Stimulated activated CD4-positive, alpha-beta T cell treated with anti-CD3 and anti-CD28 coated beads, Interleukin-2, amount 100 ng/mL, for 4 hours (primary cell): ENCODE results near the gene WBP11.

Experiments used
- DNase-seq: peaks from one replicate; pipeline ENCODE4 v3.0.0-alpha.2; 2020; ENCODE audit warnings: low read depth

Gene WBP11

DNA sequence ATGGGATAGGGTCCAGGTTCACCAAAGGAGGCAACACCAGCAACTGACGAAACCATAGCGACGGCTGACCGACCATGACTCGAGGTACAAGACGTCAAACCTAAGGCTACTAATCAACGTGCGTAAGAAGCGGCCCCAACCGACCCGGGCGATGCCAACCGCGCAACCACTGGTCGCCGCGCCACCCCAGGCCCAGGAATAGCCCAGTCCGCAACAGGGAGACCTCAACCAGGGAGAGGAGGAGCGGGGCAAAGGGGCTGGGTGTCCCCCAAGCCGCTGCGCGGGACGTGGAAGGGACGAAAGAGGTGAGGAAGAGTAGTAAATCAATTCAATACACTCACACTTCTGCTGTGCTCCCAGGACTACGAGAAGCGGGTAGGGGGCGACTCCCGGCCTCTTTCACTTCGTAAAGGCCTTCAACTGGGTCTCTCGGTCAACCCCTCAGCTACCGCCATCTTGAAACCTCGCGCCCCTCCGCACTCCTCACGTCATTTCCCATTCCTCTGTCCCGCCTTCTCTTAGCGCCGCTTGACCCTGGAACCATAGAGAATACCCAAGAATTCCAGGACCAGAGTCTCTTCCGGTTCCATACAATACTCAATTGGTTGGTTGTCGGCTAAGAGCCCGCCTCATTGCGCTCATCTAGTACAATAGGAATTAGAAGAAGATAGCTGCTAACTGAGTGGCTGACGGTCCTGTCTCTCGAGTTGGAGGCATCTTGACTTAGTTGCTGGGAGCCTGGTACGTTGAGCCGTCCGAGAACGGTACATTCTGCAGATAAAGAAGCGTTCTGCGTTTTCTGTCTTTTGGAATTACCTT lies at the start of gene WBP11, which contains the start of gene C12orf60:
WBP11 (minus strand) TSS at position 468 of the 819 bp plus-strand sequence. CDS start 2,095 bp downstream, outside the sequence.
C12orf60 (plus strand) TSS at position 660 of the 819 bp plus-strand sequence. CDS start 19,266 bp downstream, outside the sequence.
- DNase-seq = peak; percentile 83

DNA sequence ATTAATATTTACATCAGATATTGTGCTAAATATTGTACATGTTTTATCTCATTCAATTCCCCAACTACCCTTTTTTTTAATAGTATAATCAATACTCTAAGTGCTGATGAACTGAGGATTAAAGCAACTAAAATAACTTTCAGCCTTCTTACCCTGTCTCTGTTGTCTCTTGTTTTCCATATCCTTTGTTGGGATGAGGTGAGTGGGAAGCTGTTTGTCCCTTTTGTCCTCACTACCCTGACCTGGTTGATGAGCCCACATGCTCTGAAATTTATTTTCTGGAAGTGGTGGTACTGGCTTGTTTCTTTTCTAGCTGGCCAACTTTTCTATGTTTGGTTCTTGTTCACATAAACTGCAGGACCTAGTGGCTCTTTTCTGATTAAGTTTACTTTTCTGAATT lies 49.6 kb upstream of the WBP11 start:
- DNase-seq = no peak

DNA sequence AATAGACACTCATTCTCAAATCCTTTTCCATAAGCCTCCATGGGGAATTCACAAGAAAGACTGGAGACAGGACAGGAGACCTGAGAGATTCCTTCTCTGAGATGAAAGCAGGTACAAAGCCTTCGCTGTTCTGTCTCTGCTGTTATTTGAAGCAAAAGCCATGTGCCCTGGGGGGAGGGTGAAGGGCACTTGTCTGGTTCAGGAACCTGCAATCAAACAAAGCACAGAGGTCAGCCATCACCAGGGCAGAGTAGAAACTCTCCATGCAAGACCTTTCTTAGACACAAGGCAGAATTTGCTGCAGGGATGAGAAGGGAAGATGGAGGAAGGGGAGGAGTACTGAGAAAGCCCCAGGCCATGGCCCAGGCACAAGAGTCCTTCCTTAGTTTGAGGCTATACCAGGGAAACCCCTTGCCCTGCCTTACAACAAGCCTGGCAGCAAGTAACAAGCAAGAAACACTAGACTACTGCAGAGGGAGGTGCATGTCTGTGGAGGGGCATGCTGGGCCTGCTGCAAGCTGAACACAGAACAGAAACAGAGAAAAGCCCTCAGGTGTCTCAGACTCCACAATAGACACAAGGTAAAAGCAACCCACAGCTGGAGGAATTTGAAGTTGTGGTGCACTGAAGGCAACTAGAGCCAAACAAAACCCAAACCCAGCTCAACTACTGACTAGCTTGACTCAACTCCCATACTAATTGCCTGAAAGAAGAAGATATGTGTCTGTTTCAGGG lies 47.8 kb upstream of the WBP11 start:
- no peak for DNase-seq

DNA sequence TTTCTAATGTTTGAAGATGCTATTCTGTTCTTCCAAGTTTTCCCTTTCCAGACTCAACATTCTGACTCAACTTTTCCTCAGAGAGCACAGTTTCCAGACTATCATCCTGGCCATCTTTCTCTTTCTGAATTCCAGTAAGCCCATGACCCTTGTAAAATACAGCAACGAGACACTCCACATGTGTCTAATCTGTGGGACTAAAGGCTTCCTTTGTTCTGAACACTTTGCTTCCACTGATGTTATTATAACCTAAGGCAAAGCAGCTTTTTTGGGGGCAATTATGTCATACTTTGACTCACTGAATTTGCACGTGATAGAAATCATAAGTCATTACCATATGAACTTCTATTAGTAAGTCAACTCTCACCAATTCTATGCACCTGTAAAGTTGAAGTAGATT lies 46.4 kb upstream of the WBP11 start:
- DNase-seq = no peak

DNA sequence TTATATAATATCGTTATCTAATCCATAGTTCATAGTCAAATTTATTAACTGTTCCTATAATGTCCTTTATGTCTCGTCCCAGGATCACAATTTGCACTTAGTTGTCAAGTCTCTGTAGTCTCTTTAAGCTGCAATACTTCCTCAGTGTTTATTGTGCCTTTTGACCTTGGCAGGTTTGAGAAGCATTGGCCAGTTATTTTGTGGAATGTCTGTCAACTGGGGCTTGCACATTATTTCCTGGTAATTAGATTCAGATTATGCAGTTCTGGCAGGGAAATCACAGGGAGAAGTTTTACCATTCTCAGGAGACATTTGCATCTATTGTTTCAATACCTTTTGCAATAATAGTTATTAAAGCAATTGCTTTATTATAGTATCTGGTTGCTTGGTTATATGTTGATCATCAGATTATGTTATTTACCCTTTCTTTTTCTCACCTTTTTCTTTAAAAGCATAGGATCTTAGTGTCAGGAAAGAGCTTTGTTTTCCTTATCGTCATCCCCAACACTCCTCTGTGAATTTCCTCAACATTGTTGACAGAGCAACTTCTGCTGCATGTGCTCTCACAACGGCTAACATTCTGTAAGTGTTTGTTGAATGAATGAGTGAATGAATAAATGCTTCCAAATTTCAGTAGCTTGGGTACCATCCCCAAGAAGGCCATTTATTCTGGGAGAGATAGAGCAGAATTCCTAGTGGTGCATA lies 43.8 kb upstream of the WBP11 start:
- DNase-seq = no peak

DNA sequence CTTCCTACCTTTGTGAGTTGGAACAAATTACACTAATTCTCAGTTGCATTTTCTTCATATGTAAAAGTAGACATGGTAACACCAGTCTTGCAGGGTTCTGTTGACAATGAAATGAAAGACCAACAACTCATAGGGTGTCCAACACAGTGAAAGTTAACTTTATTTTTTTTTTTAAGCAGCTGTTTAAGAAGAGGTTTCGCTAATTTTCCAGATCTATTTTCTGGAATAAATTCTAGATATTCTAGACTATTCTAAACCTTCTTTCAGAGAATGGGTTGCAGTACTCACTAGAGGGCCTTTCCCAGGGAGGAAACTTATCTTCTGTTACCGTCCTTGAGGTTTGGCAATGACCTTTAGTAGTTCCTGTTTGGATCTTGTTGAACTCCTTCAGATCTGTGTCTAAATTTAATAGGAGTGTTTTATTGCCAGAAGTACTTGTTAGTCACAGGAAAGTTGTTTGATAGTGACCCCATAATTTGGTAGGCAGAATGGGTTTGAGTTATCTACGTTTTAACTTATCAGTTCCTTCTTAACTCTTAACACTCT lies 42.8 kb upstream of the WBP11 start:
- DNase-seq = no peak

DNA sequence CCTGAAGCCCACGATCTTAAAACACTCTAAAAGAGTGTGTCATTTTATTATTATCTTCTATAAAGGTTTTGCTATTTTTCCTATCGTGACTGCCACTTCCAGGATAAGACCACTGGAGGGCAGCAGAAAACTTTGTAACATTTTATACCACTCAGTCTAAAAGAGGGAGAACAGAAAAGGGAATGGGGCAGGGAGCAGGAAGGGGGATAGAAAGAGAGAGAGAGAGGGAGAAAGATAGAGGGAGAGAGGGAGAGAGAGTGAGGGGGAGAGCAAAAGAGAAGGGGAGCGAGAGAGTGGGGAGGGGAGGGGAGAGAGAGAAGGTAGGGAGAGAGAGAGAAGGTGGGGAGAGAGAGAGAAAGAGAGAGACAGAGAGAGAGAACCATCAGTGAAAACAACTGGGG lies 42.1 kb upstream of the WBP11 start:
- DNase-seq = peak; percentile 22

DNA sequence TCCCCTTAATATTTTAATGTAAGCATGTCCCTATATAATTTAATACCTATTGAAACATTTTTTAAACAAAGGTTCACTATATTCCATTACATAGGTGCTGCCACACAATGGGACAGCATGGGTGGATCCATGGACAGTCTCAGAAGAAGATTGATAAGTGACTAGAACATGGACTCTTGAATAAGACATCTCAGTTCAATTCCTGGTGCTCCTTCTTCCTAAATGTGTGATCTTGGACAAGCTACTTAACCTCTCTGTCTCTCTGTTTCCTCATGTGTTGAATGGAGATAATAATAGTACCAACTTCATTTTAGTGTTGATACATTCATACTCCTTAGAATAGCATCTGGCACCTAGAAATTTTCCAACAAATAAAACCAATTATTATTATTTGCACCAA lies 41.1 kb upstream of the WBP11 start:
- no peak for DNase-seq

DNA sequence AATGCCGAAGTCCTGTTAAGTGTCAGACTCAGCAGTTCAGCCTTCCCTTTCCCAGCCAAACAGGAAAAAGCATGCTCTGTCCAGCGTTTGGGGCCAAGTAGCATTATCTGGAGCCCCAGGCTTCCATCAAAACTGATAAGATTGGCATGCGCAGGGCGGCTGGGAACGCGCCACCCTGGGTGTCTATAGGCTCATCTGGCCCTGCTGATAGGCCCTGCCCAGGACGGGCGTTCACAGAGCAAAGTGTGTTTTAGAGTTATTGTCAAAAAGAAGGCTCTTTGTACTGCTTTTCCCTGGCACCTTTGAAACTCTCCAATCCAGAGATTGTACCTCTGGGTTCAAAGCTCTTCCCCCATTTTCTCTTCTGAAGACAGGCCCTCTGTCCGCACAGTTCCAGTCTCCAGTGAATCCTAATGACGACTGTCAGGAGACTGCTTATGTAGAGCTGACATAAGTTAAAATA lies 40.2 kb upstream of the WBP11 start, which contains the start of gene ART4:
ART4 (minus strand) TSS at position 102 of the 463 bp plus-strand sequence. CDS start 413 bp downstream, outside the sequence.
- no peak for DNase-seq

DNA sequence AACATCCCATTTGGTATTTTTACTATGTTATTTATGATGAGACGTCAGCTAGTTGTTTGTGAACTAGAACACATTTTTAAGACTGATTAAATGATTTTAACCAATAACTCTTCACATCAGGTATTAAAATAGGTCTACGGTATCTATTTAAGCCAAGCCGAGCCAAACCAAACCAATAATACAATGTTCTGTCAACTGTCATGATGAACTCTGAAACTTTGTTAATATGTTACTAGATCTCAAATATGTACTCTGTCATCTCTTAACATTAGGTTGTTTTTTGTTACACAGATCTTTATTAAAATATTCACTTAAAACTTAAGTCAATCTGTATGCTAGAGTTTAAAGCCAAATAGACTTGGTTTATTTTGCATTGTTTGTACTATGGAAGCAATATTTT lies 39.0 kb upstream of the WBP11 start:
- DNase-seq = no peak

DNA sequence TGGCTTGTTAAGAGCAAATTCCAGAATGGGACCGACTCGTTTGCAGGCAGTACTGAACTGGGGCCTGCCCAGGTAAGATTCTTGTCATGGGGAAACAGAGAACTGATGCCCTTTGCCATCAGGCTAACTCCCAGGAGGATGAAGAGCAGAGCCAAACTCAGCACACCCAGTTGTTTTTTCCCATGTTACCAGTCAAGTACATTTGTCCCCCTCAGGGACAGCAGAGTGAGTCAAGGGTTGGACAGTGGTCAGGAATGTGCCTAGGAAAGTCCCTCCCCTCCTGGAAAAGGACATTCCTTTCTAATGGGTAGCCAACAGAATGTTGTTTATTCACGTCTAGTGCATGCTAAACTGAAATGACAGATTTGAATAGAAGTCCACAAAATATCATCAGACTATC lies 38.5 kb upstream of the WBP11 start:
- no peak for DNase-seq

DNA sequence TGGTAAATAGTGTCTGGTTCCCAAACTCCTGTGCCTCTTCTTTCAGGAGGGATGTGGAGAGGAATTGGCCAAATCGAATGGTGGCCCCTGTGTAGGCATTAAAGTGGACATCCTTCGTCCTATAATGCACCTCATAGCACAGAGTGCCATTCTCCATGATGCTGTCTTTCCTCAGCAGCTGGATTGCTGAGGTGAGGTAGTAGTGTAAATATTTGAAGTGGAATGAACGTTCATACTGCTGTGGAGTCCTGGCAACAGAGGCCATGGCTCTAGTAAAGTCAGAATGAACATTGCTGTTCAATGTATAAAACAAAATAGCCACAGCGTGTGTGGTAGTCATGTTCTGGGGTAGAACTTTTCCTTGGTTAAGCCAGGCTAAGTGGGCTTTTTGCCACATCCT lies 37.3 kb upstream of the WBP11 start:
- DNase-seq = no peak

DNA sequence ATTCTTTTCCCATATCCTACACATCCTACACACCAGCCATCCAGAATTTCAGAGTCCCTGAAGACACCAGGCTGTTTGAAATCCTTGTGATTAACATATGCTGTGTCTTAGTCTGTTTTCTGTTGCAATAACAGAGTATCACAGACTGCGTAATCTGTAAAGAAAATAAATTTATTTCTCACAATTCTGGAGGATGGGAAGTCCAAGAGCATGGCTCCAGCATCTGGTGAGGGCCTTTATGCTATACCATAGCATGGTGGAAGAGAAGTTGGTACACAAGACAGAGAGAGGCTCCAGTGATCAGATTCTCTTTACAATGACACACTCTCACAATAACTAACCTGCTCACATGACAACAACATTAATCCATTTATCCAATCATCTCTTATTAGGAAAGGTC lies 36.0 kb upstream of the WBP11 start:
- no peak for DNase-seq

DNA sequence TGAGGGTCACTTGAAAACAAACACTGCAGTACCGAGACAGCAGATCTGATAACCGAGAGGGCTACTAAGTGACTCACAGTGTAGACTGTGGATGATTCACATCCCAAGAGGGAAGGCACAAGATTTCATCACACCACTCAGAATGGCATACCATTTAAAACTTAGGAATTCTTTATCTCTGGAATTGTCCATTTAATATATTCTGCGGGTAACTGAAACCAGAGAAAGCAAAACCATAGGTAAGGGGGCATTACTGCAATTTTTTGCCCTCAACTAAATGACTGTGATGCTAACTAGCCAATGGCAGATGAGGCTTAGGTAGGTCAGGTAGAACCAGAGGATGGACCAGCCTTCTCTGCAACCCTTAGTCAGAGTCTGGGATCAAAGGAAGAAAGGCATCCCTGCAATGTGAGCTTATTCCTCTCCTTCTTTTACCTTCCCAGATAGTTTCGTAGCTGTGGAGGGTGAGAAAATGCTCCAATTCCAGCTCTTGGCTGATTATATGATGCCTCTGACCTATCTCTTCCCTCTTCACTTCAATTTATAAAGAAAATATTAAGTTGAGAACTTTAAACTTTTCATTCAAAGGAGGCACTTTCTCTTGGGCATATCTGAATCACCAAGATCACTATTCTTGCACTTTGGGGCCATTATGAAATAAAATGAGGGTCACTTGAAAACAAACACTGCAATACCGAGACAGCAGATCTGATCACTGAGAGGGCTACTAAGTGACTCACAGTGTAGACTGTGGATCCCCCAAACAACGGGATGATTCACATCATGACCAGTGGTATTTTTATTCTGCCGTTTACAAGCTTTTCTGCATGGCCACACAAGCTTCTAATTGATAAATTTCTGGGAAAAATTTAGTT lies 33.3 kb upstream of the WBP11 start:
- no peak for DNase-seq

DNA sequence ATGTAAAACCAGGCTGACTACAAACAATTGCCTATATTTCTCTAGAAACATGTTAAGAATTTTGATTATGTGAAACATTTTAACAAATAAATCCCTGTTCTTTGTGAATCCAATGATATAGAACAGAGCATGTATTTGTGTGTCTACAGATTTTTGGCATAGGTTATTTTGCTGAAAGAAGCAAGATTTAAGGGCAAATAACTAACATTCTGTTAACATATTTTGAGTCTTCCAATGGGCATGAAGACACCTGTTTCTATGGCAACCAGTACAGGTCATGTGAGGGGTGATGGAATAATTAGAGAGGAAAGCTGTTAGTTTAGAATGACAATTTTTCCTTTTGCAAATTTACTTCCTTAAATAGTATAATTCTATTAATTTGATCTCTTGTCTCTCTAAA lies 31.2 kb upstream of the WBP11 start:
- no peak for DNase-seq

DNA sequence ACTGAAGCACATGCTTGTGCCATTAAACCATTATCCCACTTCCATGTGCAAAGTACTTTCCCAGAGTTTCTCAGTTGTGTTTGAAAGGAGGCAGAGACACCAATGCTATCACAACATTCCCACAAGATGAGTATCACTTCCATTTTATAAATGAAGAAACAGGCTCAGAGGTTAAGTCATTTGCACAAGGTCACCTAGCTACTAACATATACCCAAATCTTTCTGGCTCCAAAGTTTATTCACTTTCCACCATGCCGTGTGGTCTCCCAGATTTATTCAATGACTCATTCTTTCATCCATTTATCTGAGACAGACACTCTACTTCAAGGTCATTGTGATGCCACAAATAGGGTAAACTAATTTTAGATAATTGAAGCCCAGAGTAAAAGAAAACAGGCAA lies 30.7 kb upstream of the WBP11 start:
- no peak for DNase-seq

DNA sequence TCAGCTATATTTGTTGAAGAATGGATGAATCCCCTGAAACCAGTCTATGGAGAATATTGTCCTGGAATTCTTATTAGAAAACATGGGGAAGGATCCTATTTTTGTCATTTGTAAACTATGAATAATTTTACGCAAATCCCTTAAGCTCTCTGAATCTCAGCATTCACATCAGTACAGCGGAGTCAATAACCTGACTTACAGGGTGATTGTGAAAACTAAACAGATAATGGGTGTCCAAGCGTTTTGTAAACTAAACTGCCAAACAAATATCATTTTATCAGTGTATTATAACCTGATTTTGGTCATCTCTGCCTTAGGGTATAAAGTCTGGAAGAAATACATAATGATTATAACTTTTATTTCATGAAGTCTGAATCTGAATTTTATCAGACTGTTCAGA lies 30.1 kb upstream of the WBP11 start:
- no peak for DNase-seq

DNA sequence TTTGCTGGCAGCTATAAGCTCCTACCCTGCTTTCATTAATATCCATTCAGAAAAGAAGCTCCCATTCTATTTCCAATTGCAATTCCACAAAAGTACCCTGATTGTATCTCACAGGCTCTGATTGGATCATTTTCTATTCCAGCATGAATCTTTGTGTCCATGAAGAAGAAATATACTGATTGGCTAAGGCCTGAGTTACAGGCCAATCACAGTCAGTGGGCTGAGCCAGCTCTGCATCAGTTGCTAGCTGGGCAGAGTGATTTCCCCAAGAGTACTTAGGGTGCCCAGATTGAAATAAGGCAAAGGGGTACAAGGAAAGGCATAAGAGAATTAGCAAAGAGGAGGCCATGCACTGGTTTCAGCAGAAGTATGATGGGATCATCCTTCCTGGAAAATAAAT lies 25.6 kb upstream of the WBP11 start:
- DNase-seq = no peak

DNA sequence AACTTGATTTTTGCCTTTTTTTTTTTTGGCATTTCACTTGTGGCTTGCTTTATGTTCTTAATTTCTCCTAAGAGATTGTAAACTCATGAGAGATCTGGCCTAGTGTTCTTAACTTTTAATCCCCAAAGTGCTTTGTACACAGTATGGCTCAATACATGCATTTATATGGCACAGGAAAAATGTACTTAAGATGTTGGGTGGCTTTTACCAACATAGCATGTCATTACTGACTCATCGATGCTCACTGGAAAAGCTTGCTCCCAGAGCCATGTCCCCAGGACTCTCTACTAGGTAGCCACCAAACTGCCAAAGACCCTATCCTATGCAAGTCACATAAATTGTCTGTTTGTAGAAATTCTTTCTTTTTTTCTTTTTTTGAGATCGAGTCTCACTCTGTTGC lies 23.8 kb upstream of the WBP11 start:
- DNase-seq = no peak

DNA sequence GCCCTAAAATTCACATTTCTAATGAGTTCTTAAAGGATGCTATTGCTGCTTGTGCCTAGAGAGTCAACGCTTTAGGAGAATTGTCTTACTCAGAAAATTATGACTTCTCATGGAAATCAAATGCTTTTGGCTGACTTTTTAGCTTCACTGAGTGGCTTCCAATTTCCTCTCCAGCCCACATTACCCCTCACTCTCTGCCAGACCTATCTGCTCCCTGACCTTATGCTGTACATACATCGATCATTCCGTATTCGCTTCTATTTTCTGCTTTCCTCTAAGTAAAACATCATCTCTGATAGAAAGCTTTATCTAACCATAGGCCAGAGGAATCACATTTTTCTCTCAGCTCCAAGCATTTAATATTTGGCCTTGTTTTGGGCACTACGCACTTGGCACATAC lies 23.2 kb upstream of the WBP11 start:
- DNase-seq = no peak

DNA sequence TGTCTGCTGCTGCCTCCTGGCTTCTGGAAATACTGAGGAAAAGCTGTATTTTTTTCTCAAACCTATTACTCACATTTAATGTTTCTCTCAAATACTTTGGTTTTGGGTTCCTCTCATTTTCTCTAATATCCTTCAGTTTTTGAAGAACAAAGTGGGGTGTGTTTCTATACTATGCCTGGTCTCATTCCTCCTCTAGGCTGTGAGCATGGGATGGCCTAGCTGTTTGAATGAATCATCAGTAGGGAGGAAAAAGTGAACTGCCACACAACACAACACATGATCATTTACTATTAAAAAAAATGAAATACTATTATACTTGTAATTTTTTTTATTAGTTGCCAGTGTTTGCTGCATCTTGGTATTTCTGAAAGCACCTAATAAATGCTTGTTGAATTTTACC lies 22.0 kb upstream of the WBP11 start:
- DNase-seq = no peak
